Stomach (tissue), 9 donors: ENCODE measurements around the gene MYO10. TPM values are rescaled to one million over a fixed set of nuclear protein-coding genes. Genes with fewer than 3 reads are reported as not detected.

Experiments used
- DNase-seq, 2 donors: peaks; one replicate each; pipeline versions ENCODE4 v3.0.0 to v3.0.0-alpha.2; 2013 to 2019
- H3K27ac ChIP-seq, 5 donors: fragments of 200-600 bp in 4 of 5; sonication (generic) in 4 of 5; one replicate each; pipeline ENCODE4 v1.5.1; 2013 to 2019; ENCODE audit warnings: mild to moderate bottlenecking in 1 of 5, moderate library complexity in 1 of 5
- H3K27me3 ChIP-seq, 3 donors: fragments of 200-600 bp; sonication (generic); one replicate each; pipeline ENCODE4 v1.5.1; 2017 to 2019; ENCODE audit warnings: mixed run types in 1 of 3
- H3K36me3 ChIP-seq, 4 donors: fragments of 200-600 bp; sonication (generic); 1 replicate in 3 of 4; 2 replicates in 1 of 4; pipeline ENCODE4 v1.5.1; 2016 to 2019
- H3K4me1 ChIP-seq, 4 donors: fragments of 200-600 bp; sonication (generic); one replicate each; pipeline ENCODE4 v1.5.1; 2016 to 2019
- H3K4me3 ChIP-seq, 4 donors: fragments of 200-600 bp; sonication (generic) in 3 of 4; one replicate each; pipeline ENCODE4 v1.5.1; 2016 to 2019; ENCODE audit warnings: mild to moderate bottlenecking in 1 of 4
- H3K9me3 ChIP-seq, 4 donors: fragments of 200-600 bp; sonication (generic); one replicate each; pipeline ENCODE4 v1.5.1; 2016 to 2019
- EP300 ChIP-seq: sonication (generic); formaldehyde crosslinking; IDR thresholded peaks from one replicate; pipeline ENCODE4 v1.6.1; 2017; ENCODE audit warnings: antibody characterized with exemption
- POLR2A ChIP-seq, 4 donors: fragments of 450-650 bp; IDR thresholded peaks; one replicate each; pipeline ENCODE4 v1.6.1; 2016; ENCODE audit warnings: antibody characterized with exemption in 4 of 4, control low read depth in 2 of 4, mild to moderate bottlenecking in 1 of 4, moderate library complexity in 1 of 4
- POLR2AphosphoS5 ChIP-seq, 3 donors: sonication (generic); formaldehyde crosslinking; IDR thresholded peaks; one replicate each; pipeline ENCODE4 v1.6.1; 2016; ENCODE audit warnings: antibody characterized with exemption in 3 of 3
- WGBS, 5 donors: extraction: QIAGEN DNeasy Blood & Tissue Kit in 3 of 5; methylation state at CpG; one replicate each; pipeline versions ENCODE4 v1.1.5 to v1.1.7; 2013 to 2018; 5-methylcytosine and 5-hydroxymethylcytosine counted together
- intact Hi-C: fragments of 100-400 bp; cut with DNase I; formaldehyde crosslinking; loops from one replicate; pipeline ENCODE4 v1.15.1; 2023; ENCODE audit warnings: low total_unique reads
- polyA plus RNA-seq, 3 donors: library from polyadenylated mRNA; stranded (reverse); fragments of 200-250 nt; gene quantifications; one replicate each; pipeline ENCODE4 v1.2.3, GENCODE V29; 2013
- total RNA-seq, 5 donors: library from RNA; depleted of rRNA; stranded (reverse); fragments of >200 nt; gene quantifications; one replicate each; pipeline versions ENCODE4 v1.1.0 to v1.2.3, GENCODE V29; 2014 to 2016
- TF ChIP-seq, protein P1 (sequence below), 7 experiments: fragments of 450-650 bp in 4 of 7; fragments of 200-600 bp in 3 of 7; sonication (generic) in 3 of 7; IDR thresholded peaks; one replicate each; pipeline ENCODE4 v1.5.1; 2016 to 2019; ENCODE audit warnings: antibody characterized with exemption in 7 of 7, control low read depth in 2 of 7, mild to moderate bottlenecking in 1 of 7
- donor health status: healthy with polysubstance abuse.
- donor health status: Bipolar disorder and iron deficiency.
- donor health status: healthy.

The MYO10 gene
- total and polyA plus RNA-seq, 8 donors = 6.8 to 233 (median 76.5) TPM

DNA sequence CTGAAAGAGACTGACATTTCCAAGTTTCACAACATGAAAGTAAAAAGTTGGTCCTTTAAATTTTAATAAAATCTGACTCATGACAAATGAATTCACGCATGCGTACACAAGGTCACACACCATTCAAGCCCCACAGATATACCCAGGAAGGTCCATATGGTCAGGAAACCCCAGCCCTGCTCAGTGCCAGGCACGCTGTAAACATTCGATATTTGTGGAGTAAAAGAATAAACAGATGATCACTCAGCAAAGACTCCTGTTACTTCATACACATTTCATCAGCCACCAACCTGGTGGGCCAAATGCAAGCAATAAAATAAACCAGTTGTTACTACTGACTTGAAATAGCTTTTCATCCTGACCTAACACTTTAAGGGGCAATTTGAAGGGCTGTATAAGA, 161.3 kb downstream of the MYO10 start:
- WGBS, 5 donors = 66 to 91% (median 84%) methylated on average over 4 of the region's 4 CpGs
- Histone ChIP-seq H3K4me1 (no peaks in the 10 kb centered on the region), H3K4me3 (no peak overlapping the region), H3K9me3 (no peaks in the 10 kb centered on the region), H3K27ac (no peak overlapping the region), H3K27me3 (no peaks in the 10 kb centered on the region), H3K36me3 (peaks cover 7 to 42% (median 34%) of the 10 kb centered on the region in 4 donors)
- no peak for DNase-seq
- intact Hi-C loops = no loop called here
- TF ChIP-seq, protein P1, sequence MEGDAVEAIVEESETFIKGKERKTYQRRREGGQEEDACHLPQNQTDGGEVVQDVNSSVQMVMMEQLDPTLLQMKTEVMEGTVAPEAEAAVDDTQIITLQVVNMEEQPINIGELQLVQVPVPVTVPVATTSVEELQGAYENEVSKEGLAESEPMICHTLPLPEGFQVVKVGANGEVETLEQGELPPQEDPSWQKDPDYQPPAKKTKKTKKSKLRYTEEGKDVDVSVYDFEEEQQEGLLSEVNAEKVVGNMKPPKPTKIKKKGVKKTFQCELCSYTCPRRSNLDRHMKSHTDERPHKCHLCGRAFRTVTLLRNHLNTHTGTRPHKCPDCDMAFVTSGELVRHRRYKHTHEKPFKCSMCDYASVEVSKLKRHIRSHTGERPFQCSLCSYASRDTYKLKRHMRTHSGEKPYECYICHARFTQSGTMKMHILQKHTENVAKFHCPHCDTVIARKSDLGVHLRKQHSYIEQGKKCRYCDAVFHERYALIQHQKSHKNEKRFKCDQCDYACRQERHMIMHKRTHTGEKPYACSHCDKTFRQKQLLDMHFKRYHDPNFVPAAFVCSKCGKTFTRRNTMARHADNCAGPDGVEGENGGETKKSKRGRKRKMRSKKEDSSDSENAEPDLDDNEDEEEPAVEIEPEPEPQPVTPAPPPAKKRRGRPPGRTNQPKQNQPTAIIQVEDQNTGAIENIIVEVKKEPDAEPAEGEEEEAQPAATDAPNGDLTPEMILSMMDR (IDR thresholded peaks at IDR 0.05) = no peak
- no peak for TF ChIP-seq POLR2A (IDR thresholded peaks at IDR 0.05)
- no peak for TF ChIP-seq POLR2AphosphoS5 (IDR thresholded peaks at IDR 0.05)
- no peak for TF ChIP-seq EP300

GRCh38 chr5:16773991-16774390, 162.1 kb downstream of the MYO10 start:
- Histone ChIP-seq H3K27ac (no peak overlapping the region), H3K27me3 (no peaks in the 10 kb centered on the region), H3K4me1 (no peaks in the 10 kb centered on the region), H3K36me3 (peaks cover 7 to 42% (median 37%) of the 10 kb centered on the region in 4 donors), H3K4me3 (no peak overlapping the region), H3K9me3 (no peaks in the 10 kb centered on the region)
- DNase-seq = peak in 1 of 2 donors; percentile 46
- intact Hi-C loops = no loop called here
- 61 to 73% (median 70%) methylated on average over 3 of the region's 3 CpGs for WGBS, 5 donors
- TF ChIP-seq, protein P1 (IDR thresholded peaks at IDR 0.05) = no peak
- no peak for TF ChIP-seq POLR2A (IDR thresholded peaks at IDR 0.05)
- TF ChIP-seq POLR2AphosphoS5 (IDR thresholded peaks at IDR 0.05) = no peak
- TF ChIP-seq EP300 = no peak

DNA sequence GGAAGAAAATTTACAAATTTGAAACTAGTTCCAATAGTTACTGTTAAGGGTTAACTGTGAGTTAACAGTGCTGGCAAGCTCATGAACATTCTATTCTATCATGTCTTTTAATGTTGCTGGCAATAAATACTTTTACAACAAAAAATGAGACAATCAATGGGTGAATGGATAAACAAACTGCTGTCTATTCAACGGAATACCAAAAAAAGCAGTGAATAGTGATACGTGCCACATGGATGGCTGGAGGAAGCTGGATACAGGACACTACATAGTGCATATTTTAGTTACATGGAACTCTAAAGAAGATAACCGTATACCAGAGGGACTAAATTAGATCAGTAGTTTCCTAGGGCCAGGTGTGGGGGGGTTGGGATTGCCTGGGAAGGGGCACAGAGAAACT, 163.5 kb downstream of the MYO10 start:
- Histone ChIP-seq H3K36me3 (peaks cover 6 to 43% (median 37%) of the 10 kb centered on the region in 4 donors), H3K4me1 (no peaks in the 10 kb centered on the region), H3K9me3 (no peaks in the 10 kb centered on the region), H3K4me3 (no peak overlapping the region), H3K27me3 (no peaks in the 10 kb centered on the region), H3K27ac (no peak overlapping the region)
- DNase-seq = no peak
- 50 to 75% (median 60%) methylated on average over 3 of the region's 3 CpGs for WGBS, 5 donors
- TF ChIP-seq POLR2A (IDR thresholded peaks at IDR 0.05) = no peak
- TF ChIP-seq, protein P1 (IDR thresholded peaks at IDR 0.05) = no peak
- no peak for TF ChIP-seq POLR2AphosphoS5 (IDR thresholded peaks at IDR 0.05)
- no peak for TF ChIP-seq EP300
- intact Hi-C loops = no loop called here

- TF ChIP-seq, protein P1 (IDR thresholded peaks at IDR 0.05) = no peak
- TF ChIP-seq POLR2A (IDR thresholded peaks at IDR 0.05) (no peak), POLR2AphosphoS5 (IDR thresholded peaks at IDR 0.05) (no peak), EP300 (no peak)
- DNase-seq = no peak
- H3K4me1 ChIP-seq = no peaks in the 10 kb centered on the region
- 89 to 94% (median 92%) methylated on average over 3 of the region's 3 CpGs for WGBS, 5 donors
- no peaks in the 10 kb centered on the region for H3K9me3 ChIP-seq
- intact Hi-C loops = no loop called here
- H3K4me3 ChIP-seq = no peak overlapping the region
- peaks cover 37 to 76% (median 67%) of the 10 kb centered on the region in 4 donors for H3K36me3 ChIP-seq
- H3K27me3 ChIP-seq = no peaks in the 10 kb centered on the region
- no peak overlapping the region for H3K27ac ChIP-seq
Measured at GRCh38 chr5:16768184-16768583, 167.9 kb downstream of the MYO10 start.
